NCI-H510A treated with DMSO at 0.1 percent for 48 hours (cell line): Measurements from ENCODE around the gene AKIRIN2.
A peak's percentile ranks its signal among the peaks of the same experiment; 100 is the strongest.

Experiments
- DNase-seq: peaks from one replicate; lab custom pipeline; 2025; lab: John Stamatoyannopoulos, UW

Gene AKIRIN2

DNA sequence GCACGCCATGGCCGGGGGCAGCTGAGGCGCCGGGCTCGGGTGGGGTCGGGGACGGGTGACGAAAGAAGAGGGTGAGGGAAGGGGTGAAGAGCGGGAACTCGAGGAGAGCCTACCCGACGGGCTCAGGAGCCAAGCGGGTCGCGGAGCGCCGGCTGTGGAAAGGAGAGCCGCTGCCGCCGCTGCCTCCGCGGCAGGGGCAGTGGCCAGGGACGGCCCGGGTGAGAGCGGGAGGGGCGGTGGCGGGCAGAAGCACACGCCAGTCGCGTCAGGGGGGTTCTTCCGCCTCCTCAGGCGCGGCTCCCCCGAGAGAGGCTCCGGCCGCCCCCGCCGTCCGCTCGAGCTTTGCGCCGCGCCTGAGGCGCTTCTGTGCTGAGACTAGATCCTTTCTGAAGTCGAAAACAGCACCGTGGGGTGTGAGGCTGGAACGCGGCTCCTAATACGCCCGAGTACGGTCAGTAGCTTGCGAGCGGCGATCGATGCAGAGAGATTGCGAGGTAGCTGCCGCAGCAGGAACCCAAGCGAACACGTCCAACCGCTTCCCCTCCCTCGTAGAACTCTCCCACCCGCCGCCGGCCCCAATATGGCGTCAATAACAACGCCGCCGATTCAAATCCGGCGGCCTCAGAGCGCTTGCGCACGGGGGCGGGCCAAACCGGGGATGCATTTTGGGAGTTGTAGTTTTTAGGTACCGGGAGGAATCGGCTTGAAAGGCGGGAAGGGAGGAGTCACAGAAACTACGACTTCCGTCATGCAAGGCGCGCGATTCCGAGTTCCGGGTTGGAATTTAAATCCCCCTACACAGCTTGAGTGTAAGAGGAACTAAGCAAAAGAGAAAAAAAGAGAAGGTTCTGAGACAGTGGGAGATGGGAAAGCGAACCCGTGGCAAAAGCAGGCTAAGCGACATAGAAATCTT lies at the start of gene AKIRIN2:
Gene AKIRIN2, minus strand, starts transcription at position 558 of the 913 bp plus-strand sequence. Its CDS starts 549 bp downstream, at position 9.
- peak; percentile 87 for DNase-seq

DNA sequence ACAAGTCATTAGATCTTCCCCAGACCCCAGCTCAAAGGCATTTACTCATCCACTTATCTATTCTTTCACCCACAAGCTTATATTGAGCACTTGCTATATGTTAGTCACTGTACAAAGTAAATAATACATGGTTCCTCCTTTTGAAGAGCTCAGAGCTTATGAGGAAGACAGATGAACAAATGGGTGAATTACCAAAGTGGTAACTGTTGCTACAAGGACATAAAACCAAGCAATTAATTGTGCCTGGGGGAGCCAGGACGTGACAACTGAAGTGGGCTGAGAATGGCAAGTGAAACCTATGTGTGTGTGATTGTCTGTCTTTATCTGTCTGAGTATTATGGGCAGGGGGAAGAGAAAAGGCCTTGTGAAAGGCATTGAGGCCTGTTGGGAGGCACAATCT lies 45.6 kb upstream of the AKIRIN2 start:
- peak; percentile 8 for DNase-seq

- DNase-seq: no peak
These were observed 44.1 kb upstream of the AKIRIN2 start for GRCh38 chr6:87745966-87746721.

DNA sequence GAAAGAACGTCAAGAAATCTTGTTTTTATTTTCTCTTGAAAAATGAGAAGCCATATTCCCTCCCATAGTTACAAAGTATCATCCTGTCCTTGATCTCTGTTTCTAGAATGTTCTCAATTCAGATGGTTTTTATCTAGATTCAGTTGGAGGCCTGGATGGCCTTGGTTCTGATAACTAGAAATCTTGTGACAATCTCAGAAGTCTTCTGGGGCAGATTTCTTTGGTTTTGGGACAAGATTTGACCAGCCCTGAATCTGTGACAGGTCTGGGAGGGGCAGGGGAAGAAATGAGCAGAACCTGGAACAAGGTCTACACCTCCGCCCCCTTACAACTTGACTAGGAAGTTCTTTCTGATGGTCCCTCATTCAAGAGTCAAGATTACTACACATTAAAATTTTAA lies 41.4 kb upstream of the AKIRIN2 start:
- no peak for DNase-seq

- no peak for DNase-seq
These were observed 40.1 kb upstream of the AKIRIN2 start for GRCh38 chr6:87742106-87742505.

GRCh38 chr6:87741001-87741650 lies 39.1 kb upstream of the AKIRIN2 start:
- DNase-seq: peak; percentile 34

- DNase-seq: no peak
These were observed 36.7 kb upstream of the AKIRIN2 start for GRCh38 chr6:87738744-87739143.

- no peak for DNase-seq
These were observed 36.0 kb upstream of the AKIRIN2 start for GRCh38 chr6:87738000-87738399.

DNA sequence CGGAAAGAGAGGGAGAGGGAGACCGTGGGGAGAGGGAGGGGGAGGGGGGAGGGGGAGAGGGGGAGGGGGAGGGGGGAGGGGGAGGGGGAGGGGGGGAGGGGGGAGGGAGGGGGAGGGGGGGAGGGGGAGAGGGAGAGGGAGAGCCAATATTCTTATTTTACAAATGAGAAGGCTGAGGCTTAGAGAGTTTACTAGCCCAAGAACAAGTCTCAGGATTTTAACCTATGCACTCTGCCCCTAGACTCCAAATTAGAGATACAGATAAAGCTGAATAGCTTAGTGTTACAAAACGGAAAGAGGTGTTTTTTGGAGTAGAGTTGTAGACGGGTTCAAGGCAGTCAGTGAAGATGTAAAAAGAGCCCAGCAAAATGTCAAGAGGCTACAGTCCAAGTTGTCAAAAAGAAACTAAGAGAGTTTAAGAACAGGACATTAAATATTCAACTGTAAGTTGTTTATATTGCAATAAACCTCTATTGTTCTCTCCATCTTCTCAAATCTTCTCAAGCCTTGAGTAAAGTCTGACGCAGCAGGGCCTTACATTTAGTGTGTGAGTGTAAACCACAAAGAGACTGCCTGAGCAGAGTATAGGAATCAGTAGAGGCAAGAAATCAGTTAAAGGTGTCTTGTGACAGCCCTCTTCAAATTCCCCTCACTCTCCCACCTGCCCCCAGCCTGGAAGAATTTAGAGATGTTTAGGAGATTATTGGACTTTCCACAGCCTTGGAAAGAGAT lies 34.9 kb upstream of the AKIRIN2 start:
- DNase-seq: no peak

DNA sequence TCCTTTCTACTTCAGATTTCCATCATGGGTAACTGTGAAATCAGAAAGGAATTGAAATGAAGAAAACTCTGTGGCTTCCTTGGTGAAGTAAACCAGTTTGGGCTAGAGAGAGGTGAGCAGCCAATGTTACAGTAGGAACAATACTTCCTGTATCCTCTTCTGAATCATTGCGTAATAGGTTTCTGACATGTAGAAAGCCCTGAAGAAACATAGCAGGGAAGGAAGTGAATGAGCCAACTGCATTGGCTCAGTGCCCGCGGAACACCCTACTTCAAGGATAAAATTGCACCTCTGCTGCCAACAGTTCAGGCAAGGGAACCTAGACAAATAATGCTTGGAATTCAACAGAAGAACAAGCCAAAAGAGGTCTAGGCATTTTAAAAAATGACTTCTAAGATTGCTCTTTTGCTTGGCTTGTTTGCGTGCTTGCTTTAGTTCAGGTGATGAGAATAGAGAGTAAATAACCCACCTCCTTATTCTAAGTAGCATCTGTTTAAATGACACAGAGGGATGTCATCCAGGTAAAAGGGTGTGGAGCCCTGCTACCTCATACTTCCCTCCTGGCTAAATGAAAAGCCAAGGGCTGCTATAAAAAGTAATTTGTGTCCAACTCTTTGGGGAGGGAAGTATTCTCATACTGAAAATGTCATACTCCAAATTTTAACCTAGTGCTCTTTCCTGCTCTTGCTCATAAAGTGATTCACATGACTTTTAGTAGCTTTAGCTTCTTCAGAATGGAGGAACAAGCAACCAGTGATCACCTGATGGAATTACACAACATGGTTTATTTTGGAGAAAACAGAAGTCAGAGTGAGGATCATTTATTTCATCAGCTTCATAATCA lies 30.0 kb upstream of the AKIRIN2 start:
- peak; percentile 87 for DNase-seq

- DNase-seq: no peak
These were observed 29.0 kb upstream of the AKIRIN2 start for GRCh38 chr6:87731080-87731479.

- no peak for DNase-seq
These were observed 28.1 kb upstream of the AKIRIN2 start for GRCh38 chr6:87729965-87730719.

DNA sequence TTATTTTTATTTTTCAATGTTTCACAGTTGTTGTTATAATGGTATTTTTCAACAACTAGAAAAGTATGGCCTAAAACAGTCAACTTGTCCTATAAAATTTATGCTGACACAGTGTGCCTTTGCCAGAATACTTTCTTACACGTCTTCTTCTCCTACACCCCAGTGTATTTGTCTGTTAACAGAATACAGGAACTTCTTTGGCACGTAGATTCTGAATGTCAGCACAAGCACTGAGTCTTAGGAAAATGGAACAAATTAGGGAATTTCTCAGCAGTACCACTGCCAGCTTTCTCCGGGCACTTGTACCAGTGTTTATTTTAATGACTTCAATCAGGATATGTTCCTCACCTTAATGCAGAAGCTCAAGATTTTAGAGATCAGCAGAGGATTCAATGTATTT lies 26.7 kb upstream of the AKIRIN2 start:
- DNase-seq: no peak

- no peak for DNase-seq
These were observed 23.2 kb upstream of the AKIRIN2 start for GRCh38 chr6:87724983-87725811.

DNA sequence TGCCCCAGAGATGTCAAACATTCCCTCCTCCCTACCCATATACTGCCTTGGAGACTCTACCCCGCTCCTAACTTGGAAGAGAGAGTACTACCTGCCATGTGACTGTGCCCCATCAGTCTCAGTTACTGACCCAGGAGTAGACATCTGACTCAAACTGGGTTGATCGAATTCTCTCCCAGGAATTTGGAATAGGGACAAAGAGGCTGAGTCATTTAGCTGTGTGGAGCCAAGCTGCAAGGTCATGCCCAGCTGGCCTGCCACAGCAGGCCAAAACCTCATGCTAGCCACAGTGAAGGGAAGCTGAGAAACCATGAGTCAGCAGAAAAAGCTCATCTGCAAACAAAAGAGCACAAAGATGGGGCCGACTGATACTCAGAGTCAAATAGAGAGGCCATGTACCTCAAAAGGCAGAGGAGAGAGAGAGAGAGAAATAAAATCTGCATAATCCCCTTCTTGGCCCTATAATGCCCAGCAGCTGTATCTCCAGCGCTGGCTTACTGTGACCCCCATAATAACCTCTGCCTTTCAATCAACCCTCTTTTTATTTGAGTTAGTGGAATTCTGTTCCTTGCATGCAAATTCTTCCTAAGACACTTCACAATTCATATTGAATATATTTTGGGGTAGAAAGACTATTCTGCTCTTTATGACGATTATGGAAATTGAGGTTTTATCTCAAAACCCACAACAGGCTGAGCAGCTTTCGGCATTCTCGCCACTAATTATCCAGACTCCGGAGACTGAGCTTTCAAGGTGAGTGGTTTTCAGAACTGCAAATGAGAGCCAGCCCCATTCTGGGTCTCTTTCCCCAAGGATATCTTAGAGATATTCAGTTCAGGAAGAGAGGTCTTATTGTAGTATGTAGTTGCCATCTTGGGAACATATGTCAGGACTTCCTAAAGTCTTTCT lies 21.4 kb upstream of the AKIRIN2 start:
- no peak for DNase-seq

GRCh38 chr6:87722540-87723169 lies 20.6 kb upstream of the AKIRIN2 start:
- DNase-seq: no peak

GRCh38 chr6:87721311-87721710 lies 19.3 kb upstream of the AKIRIN2 start:
- DNase-seq: no peak
